IPS-NIHi11 (cell line): ENCODE data around the gene CMTM4.
"Not testable (repeated sequence)": the region's sequence is repeated elsewhere in the genome, so short reads cannot be mapped to it uniquely, and the experiment has no call there.

Source experiments
- DNase-seq: peaks from one replicate; pipeline ENCODE4 v3.0.0; 2012; ENCODE audit warnings: mixed read lengths, low spot score

Gene CMTM4

DNA sequence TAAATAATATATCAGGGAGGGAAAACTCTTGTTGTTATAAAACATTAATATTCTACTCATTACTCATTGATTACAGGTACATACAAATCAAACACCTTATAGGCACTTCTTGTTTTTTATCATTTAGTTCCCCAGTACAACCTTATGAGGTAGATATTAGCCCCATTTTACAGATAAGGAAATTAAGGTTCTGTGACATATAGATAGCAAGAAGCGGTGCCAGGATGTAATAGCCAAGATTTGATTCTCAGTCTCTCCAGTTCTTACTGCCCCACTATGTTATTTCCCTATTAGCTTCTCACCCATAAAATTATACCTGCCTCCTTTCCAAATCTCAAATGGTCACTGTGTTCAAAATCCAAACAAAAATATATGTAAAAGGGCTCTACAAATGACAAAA, 55.2 kb downstream of the CMTM4 start:
- DNase-seq, result no peak

DNA sequence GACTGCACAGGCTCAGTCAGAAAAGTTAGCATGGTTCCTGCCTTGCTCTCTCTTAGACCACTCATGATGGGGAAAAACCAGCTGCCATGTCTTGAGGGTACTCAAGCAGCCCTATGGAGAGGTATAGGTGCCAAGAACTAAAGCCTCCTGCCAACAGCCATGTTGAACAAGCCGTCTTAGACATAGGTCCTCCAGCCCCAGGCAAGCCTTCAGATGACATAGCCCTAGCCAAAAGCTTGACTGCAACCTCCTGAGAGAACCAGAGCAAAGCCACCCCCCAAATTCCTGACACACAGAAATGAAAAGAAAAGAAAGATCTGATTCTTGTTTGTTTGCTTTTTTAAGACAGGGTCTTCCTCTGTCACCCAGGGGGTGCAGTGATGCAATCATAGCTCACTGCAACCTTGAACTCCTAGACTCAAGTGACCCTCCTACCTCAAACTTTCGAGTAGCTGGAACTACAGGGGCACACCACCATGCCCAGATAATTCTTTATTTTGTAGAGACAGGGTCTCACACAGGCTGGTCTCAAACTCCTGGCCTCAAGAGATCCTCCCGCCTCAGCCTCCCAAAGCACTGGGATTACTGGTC, 55.7 kb downstream of the CMTM4 start:
- DNase-seq, result no peak

DNA sequence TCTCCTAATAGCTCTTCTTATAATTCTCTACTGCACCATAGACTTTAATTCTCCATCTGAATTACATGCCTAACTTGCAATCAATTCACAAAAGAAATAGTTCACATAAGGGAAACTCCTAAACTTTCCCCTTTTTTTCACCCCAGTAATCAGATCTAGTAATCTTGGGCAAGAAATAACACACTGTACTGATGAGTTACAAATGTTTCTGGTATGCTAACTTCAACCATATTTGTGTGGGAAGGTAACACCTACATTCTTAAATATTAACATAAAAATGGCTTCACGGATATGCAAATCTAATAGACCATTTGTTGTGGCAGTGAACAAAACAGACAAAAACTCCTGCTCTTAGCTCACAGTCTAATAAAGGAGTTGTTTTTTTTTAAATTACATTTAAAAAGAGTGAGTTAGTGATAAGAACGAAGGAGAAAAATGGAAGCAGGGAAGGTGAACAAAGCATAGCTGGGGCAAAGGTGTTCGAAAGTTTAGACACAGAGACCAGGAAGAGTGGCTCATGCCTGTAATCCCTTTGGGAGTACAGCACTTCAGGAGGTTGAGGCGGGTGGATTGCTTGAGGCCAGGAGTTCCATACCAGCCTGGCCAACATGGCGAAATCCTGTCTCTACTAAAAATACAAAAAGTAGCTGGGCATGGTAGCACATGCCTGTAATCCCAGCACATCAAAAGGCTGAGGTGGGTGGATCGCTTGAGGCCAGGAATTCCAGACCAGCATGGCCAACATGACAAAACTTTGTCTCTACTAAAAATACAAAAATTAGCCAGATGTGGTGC, 57.3 kb downstream of the CMTM4 start:
- DNase-seq, result no peak

DNA sequence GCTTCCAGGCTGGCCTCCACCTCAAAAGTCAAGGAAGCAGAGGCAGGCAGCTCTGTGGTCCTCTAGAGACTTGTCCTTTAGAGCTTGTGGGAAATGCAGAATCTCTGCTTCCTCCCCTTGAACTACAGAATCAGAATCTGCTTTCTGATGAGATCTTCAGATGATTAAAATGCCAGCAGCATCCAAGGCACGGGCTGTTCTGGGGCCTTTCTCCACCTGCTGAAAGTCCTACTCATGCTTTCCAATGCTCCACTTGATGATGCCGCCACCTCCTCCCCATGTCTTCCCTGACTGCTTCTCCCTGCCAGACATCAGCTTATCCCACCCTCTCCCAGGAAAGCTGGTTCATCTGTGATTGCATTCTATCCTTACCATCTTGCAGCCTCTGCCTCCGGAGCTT, 58.7 kb downstream of the CMTM4 start:
- DNase-seq, result no peak

DNA sequence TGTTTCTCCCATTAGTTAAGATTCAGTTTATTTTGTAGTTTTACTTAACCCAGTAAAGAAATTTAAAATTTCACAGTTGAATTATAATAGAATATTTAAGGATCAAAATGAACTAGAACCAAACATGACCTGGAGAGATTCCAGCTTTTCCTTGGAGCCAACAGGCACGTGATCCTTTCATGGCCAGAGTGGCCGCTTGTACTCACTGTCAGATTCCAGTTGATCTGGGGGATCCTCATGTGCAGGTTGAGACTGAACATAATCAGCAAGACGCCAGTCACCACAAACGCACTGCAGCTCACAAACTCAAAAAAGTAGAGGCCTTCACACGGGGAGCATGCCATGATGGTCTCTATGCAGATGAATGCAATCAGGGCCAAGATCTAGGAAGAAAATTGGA, 60.3 kb downstream of the CMTM4 start:
- DNase-seq, result no peak

DNA sequence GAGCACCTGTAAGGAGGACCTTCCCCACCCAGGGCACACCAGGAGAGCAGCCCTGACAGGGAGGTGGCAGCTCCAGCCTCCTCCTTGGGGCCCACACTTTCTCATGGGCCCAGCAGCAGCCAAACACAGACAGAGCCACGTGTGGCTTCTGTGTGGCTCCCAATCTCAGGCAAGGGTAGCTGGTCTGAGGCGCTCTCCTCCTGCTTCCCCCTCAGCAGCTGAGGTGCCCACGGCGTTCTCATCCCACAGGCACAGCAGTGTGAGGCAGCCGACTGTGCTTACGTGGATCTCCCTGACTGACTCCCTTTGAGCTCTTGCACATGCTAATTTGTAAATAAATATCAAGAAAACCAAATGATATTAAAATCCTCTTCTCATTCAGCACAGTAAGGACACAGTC, 61.1 kb downstream of the CMTM4 start:
- DNase-seq, result no peak

DNA sequence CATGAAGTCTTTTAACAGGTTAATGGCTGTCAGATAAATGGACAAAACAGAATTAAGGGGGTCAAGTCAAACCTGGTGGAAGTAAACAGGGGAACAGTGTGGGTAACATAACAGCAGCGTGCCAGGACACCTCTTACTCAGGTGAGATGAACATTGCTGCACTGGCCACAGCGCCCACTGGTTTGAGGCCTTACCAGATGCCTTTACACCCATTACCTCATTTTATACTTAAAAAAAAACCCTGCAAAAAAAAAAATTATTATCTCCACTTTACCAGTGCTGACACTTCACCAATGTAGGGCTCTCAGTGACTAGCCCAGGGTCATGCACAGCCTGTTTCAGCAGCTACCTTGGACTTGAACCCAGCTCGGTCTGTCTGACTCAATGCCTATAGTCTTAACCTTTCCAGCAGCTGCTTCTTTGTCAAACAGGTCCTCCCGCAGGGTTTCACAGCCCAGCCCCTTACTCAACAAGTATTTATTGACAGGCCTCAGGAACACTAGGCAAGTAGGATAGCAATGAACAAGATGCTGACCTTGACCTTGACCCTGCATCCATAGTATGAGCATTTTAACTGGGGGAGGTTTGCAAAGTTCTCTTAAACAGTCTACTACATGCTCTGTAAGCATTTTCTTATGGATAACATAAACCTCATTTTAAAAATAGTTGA, 61.9 kb downstream of the CMTM4 start:
- no peak for DNase-seq

DNA sequence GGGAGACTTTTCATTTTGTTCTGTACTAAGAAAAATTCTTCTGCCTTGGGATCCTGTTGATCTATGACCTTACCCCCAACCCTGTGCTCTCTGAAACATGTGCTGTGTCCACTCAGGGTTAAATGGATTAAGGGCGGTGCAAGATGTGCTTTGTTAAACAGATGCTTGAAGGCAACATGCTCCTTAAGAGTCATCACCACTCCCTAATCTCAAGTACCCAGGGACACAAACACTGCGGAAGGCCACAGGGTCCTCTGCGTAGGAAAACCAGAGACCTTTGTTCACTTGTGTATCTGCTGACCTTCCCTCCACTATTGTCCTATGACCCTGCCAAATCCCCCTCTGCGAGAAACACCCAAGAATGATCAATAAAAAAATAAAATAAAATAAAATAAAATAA, 65.0 kb downstream of the CMTM4 start:
- not testable (repeated sequence) for DNase-seq

DNA sequence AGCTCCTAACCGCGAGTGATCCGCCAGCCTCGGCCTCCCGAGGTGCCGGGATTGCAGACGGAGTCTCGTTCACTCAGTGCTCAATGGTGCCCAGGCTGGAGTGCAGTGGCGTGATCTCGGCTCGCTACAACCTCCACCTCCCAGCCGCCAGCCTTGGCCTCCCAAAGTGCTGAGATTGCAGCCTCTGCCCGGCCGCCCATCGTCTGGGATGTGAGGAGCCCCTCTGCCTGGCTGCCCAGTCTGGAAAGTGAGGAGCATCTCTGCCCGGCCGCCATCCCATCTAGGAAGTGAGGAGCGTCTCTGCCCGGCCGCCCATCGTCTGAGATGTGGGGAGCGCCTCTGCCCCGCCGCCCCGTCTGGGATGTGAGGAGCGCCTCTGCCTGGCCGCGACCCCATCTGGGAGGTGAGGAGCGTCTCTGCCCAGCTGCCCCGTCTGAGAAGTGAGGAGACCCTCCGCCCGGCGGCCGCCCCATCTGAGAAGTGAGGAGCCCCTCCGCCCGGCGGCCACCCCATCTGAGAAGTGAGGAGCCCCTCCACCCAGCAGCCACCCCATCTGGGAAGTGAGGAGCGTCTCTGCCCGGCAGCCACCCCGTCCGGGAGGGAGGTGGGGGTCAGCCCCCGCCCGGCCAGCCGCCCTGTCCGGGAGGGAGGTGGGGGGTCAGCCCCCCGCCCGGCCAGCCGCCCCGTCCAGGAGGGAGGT, 65.8 kb downstream of the CMTM4 start:
- DNase-seq, result not testable (repeated sequence)

DNA sequence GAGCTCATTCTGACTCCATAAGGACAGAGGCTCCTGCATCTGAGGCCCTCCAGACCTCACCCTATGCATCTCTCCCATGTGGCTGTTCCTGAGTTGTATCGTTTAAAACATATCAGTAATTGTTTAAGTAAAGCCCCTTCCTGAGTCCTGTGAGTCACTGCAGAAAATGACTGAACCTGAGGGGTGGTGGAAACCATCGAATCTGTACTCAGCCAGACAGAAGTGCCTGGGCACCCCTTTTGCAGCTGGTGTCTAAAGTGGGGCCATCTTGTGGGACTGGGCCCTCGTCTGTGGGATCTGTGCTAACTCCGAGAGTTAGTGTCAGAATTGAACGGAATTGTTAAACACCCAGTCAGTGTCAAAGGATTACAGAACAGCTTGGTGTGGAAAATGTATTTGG, 66.7 kb downstream of the CMTM4 start:
- no peak for DNase-seq

DNA sequence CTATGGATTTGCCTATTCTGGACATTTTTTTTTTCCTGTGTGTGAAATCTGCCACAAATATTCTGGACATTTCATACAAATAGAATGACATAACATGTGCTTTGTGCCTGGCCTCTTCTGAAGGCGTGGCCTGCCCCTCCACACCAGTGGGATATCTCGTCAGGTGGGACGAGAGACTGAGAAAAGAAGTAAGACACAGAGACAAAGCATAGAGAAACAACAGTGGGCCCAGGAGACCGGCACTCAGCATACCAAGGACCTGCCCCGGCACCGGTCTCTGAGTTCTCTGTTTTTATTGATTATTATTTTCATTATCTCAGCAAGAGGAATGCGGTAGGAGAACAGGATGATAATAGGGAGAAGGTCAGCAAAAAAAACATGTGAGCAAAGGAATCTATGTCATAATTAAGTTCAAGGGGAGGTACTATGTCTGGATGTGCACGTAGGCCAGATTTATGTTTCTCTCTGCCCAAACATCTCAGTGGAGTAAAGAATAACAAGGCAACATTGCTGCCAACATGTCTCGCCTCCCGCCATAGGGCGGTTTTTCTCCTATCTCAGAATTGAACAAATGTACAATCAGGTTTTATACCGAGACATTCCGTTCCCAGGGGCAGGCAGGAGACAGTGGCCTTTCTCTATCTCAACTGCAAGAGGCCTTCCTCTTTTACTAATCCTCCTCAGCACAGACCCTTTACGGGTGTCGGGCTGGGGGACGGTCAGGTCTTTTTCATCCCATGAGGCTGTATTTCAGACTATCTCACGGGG, 68.7 kb downstream of the CMTM4 start:
- not testable (repeated sequence) for DNase-seq

DNA sequence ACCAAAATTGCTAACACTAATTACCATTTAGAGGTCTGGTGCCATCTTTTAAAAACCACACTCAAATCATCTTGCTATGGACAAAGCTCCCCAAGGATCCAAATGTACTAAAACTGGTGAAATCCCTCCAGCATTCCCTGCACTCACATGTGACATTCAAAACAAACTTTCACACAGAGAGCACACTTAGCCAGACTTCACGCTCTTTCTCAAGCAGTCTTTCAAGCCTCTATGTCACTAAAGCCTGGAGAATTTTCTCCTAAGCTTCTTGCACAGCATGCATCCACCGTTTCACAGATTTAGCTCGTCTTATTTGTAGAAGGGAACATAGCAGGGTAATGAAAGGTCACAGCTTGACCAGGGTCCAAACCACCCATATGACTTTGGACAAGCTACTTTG, 72.8 kb downstream of the CMTM4 start:
- DNase-seq, result no peak

DNA sequence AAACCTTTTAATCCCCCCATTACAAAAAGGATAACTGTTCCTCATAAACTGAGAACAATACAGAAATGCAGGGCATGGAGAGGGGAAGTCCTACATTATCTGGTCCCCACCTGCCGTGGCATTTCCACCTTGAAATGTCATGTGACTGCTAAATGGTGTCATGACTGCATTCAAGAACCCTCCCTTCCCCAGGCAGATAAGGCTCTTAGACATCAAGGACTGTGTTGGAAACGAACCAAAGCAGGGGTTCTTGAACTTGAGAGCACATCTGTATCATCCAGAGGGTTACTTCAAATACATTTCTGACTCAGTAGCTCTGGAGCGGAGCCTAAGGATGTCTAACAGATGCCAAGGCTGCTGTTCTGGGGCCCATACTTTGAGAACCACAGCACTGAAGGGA, 73.7 kb downstream of the CMTM4 start:
- no peak for DNase-seq

DNA sequence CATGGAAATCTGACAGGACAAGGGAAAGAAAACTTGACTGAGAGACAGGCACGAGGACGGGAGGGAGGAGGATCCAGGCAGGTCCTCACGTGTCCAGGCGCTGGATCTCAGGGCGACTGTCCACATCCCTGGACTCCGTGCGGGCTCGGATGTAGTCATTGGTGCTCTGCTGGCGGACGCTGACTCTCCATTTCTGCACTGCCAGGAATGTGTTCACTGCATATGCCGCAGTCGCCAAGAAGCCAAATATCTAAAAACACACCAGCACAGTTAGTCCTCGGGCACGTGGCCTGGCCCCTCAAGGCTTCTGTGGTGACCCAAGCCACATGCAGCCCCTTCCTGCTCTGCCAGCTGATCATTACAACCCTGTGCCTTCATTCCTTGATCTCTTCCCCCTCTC, 74.6 kb downstream of the CMTM4 start:
- DNase-seq, result no peak

DNA sequence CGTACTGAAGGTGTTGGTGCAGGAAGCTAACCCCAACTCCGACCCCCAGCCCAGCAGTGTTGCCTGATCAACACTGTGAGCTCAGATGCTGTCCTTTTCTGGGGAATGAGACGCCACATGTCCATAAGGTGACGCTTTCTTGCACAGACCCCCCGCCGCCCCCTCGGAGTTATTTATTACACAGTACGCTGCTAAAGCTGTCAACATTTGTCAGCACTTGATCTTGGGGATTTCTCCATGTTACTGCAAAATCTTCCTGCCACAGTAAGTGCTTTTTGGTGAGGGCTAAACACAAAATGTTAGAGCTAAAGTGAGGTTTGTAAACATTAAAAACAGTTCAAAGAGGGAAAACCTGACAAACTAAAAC, 76.1 kb downstream of the CMTM4 start:
- no peak for DNase-seq

DNA sequence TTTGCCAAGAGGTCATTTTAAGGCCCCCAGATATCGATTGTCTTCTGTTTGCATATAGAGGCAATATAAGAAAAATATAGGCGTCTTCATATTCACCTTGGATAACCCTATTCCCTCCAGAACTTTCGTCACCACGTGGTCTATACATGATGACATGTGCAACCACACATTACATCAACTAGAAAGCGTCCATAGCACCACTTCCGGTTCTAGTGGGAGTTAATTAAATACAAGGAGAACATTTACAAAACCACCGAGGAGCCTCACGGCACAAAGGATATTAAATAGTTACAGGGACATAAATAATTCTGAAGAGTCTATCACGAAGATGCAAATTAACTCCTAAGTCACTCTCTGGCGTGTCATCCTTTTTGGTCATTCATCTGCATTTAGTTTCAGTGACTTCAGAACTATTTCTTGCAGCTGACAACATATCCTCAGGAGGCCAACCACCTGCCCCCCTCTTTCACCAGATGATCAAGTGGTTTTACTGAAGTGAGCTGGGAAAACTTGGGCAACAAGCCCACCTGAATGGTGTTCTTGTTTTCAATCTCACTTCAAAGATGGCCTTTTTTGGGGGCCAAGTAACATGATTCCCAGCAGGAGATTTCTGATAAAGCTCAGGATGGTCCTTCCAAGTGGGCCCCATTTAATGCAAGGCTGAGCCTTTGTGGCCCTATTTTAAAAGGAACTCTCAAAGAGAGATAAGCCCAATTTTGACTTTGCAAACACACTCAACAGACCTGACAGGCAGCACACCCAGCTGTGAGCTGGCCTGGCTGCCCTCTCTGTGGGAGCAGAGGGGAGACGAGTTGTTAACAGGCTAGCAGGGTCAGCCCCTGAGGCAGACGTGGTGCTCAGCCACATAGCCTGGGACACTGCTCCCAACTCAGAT, 76.8 kb downstream of the CMTM4 start:
- no peak for DNase-seq

DNA sequence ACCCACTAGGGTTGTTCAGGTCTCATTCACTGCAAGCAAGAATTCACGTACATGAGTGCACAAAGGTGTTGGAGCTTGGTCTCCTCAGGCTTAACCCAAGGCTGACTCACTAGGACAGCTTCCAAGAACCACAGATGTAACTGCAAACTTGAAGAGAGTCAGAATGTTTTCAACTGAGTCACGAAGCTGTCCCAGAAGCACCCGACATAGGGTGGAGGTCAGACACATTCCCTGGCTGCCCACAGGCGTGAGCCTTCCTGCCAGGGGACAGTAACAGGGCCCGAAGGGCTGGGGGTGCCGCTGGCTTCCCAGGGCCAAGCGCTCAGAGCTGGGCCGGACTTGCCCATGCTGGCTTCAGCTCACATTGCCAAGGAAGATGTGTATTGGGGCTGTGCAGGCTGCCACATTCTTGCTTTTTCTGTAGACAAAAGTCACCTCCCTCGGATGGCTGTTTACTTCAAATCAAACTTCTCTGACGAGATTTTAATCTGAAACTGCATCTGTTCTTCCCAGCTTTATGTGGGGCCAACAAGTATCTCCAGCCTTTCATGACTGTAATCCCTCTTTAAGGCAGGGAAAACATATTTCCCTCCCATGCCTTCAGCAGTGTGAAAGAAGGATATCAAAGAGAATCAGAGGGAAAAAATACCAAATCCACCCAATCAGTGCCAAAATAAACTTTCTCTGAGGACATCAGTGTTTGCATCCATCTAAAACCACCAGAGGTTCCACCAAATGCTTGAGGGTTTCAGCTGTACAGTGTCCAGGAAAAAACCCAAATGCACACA, 77.8 kb downstream of the CMTM4 start:
- no peak for DNase-seq

DNA sequence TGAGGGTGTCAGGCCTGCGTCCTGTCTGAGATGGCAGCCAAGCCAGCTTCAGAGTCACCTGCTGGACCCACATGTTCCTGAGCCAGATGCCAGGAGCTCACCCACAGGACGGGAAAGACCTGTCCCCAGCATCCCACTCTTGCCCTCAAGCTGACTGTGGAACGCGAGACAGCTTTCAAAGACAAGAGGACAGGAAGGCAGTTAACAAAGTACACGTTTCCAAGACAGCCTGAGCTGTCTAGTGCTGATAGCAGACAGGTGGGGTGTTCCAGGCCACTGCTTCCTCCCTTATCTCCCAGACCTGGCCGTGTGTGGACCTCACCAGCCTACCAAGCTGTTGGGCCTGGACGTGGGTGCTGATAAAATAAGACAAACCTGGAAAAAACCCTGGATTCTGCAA, 78.8 kb downstream of the CMTM4 start:
- DNase-seq, result no peak

DNA sequence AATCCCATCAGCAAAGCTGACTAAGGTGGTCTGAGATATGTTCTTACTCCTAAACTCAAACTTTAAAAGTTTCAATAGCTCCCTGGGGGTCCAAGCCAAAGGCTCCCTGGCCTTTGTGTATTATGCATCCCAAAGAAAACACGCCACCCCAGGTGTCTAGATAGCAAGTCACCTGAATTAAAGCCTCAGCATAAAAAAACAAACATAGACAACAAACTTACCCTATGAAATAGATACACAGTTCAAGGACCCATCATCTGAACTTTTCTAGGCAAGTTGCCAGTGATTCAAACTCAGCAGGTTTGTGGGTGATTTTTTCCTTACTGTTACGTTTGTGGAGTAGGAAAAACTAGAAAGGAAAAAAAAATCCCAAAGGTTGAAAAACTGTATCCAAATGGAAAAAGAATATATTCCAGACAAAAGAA, 79.5 kb downstream of the CMTM4 start:
- no peak for DNase-seq

DNA sequence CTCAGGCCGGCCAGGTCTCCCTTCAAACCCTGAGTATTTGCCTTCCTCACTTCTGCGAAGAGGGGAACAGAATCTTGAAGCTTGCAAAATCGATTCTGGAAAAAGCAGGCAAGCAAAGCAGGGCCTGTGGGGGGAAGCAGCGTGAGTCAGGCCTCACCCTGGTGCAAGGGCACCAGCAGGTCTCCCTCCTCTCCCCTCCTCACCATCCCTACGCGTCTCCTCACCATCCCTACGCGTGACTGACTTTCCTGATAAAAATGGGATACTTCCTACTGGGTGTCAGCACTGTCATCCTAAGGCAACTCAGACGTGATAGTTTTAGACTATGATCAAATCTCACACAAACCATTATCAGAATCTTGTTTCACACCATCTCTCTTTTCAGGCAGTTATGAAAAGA, 80.0 kb downstream of the CMTM4 start:
- DNase-seq, result no peak
